Stomach (tissue), 9 donors: ENCODE results near the gene CNR1. TPM values are rescaled to one million over a fixed set of nuclear protein-coding genes. Genes with fewer than 3 reads are reported as not detected.

Source experiments
- DNase-seq, 2 donors: peaks; one replicate each; pipeline versions ENCODE4 v3.0.0 to v3.0.0-alpha.2; 2013 to 2019
- H3K27ac ChIP-seq, 5 donors: fragments of 200-600 bp in 4 of 5; sonication (generic) in 4 of 5; one replicate each; pipeline ENCODE4 v1.5.1; 2013 to 2019; ENCODE audit warnings: mild to moderate bottlenecking in 1 of 5, moderate library complexity in 1 of 5
- H3K27me3 ChIP-seq, 3 donors: fragments of 200-600 bp; sonication (generic); one replicate each; pipeline ENCODE4 v1.5.1; 2017 to 2019; ENCODE audit warnings: mixed run types in 1 of 3
- H3K36me3 ChIP-seq, 4 donors: fragments of 200-600 bp; sonication (generic); 1 replicate in 3 of 4; 2 replicates in 1 of 4; pipeline ENCODE4 v1.5.1; 2016 to 2019
- H3K4me1 ChIP-seq, 4 donors: fragments of 200-600 bp; sonication (generic); one replicate each; pipeline ENCODE4 v1.5.1; 2016 to 2019
- H3K4me3 ChIP-seq, 4 donors: fragments of 200-600 bp; sonication (generic) in 3 of 4; one replicate each; pipeline ENCODE4 v1.5.1; 2016 to 2019; ENCODE audit warnings: mild to moderate bottlenecking in 1 of 4
- H3K9me3 ChIP-seq, 4 donors: fragments of 200-600 bp; sonication (generic); one replicate each; pipeline ENCODE4 v1.5.1; 2016 to 2019
- CTCF ChIP-seq, 7 experiments: fragments of 450-650 bp in 4 of 7; fragments of 200-600 bp in 3 of 7; sonication (generic) in 3 of 7; IDR thresholded peaks; one replicate each; pipeline ENCODE4 v1.5.1; 2016 to 2019; ENCODE audit warnings: antibody characterized with exemption in 7 of 7, control low read depth in 2 of 7, mild to moderate bottlenecking in 1 of 7
- EP300 ChIP-seq: sonication (generic); formaldehyde crosslinking; IDR thresholded peaks from one replicate; pipeline ENCODE4 v1.6.1; 2017; ENCODE audit warnings: antibody characterized with exemption
- POLR2A ChIP-seq, 4 donors: fragments of 450-650 bp; IDR thresholded peaks; one replicate each; pipeline ENCODE4 v1.6.1; 2016; ENCODE audit warnings: antibody characterized with exemption in 4 of 4, control low read depth in 2 of 4, mild to moderate bottlenecking in 1 of 4, moderate library complexity in 1 of 4
- POLR2AphosphoS5 ChIP-seq, 3 donors: sonication (generic); formaldehyde crosslinking; IDR thresholded peaks; one replicate each; pipeline ENCODE4 v1.6.1; 2016; ENCODE audit warnings: antibody characterized with exemption in 3 of 3
- whole genome bisulfite sequencing, 5 donors: extraction: QIAGEN DNeasy Blood & Tissue Kit in 3 of 5; methylation state at CpG; one replicate each; pipeline versions ENCODE4 v1.1.5 to v1.1.7; 2013 to 2018; 5-methylcytosine and 5-hydroxymethylcytosine counted together
- intact Hi-C: fragments of 100-400 bp; cut with DNase I; formaldehyde crosslinking; loops from one replicate; pipeline ENCODE4 v1.15.1; 2023; ENCODE audit warnings: low total_unique reads
- polyA plus RNA-seq, 3 donors: library from polyadenylated mRNA; stranded (reverse); fragments of 200-250 nt; gene quantifications; one replicate each; pipeline ENCODE4 v1.2.3, GENCODE V29; 2013
- total RNA-seq, 5 donors: library from RNA; depleted of rRNA; stranded (reverse); fragments of >200 nt; gene quantifications; one replicate each; pipeline versions ENCODE4 v1.1.0 to v1.2.3, GENCODE V29; 2014 to 2016
- donor health status: healthy with polysubstance abuse.
- donor health status: Bipolar disorder and iron deficiency.
- donor health status: healthy.

The CNR1 gene
- total and polyA plus RNA-seq, 8 donors: 0.31 to 15.2 (median 4.2) TPM

DNA sequence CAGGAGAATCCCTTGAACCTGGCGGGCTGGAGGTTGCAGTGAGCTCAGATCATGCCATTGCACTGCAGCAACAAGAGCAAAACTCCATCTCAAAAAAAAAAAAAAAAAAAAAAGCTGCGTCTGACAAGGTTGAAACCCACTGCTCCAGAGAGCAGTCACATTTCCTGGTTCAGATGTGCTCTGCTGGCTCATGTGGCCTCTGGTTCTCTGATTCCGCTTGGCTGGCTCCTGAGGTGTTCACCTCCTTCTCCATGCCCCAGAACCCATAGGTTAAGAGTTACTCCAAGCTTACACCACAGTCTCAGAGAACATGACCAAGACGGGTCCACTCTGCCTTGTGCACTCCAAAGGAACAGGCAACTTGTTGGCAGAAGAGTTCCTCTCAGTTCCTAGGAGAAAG is 8.8 kb upstream of the CNR1 start:
- TF ChIP-seq CTCF (IDR thresholded peaks at IDR 0.05) (no peak), POLR2AphosphoS5 (IDR thresholded peaks at IDR 0.05) (no peak), POLR2A (IDR thresholded peaks at IDR 0.05) (no peak), EP300 (no peak)
- WGBS, 5 donors: 80 to 85% (median 82%) methylated on average over 4 of the region's 4 CpGs
- H3K27ac ChIP-seq: no peak overlapping the region

GRCh38 chr6:88171312-88171711 is 5.2 kb upstream of the CNR1 start:
- H3K4me3 ChIP-seq: no peak overlapping the region
- no peaks in the 10 kb centered on the region for H3K9me3 ChIP-seq
- H3K4me1 ChIP-seq: peaks cover 12 to 13% (median 12%) of the 10 kb centered on the region in 4 donors
- TF ChIP-seq CTCF (IDR thresholded peaks at IDR 0.05): no peak
- no peak for TF ChIP-seq POLR2A (IDR thresholded peaks at IDR 0.05)
- no peak for TF ChIP-seq POLR2AphosphoS5 (IDR thresholded peaks at IDR 0.05)
- TF ChIP-seq EP300: no peak
- no peaks in the 10 kb centered on the region for H3K36me3 ChIP-seq
- no peak for DNase-seq
- 84 to 93% (median 89%) methylated on average over 2 of the region's 2 CpGs for WGBS, 5 donors
- H3K27ac ChIP-seq: no peak overlapping the region
- intact Hi-C loops: no loop called here
- H3K27me3 ChIP-seq: peaks cover 0 to 50% (median 26%) of the 10 kb centered on the region in 3 donors

More for the DNA sequence above, 8.8 kb upstream of the CNR1 start:
- Histone ChIP-seq H3K27me3 (peaks cover 0 to 20% (median 5%) of the 10 kb centered on the region in 3 donors), H3K9me3 (no peaks in the 10 kb centered on the region), H3K4me1 (no peaks in the 10 kb centered on the region), H3K36me3 (no peaks in the 10 kb centered on the region), H3K4me3 (no peak overlapping the region)
- intact Hi-C loops: no loop called here
- DNase-seq: no peak

DNA sequence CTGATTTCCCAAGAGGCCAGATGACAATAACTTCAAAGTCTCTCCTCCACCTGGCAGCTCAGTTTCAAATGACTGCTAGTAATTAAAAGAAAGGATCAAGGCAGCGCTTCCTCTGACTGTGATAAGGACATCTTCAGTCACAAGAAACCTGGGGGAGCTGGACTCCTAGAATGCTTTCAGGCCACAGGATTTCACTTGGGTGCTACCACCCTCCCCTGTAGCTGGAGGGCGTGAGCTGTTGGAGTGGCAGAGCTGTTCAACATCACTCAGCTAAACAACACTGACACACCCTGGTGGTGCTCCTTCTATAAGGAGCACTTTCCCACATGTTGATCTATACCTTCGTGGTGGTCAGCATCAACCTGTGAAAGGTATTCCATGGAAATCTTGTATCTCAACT is 2.2 kb upstream of the CNR1 start:
- Histone ChIP-seq H3K9me3 (no peaks in the 10 kb centered on the region), H3K27ac (no peak overlapping the region), H3K27me3 (peaks cover 0 to 71% (median 54%) of the 10 kb centered on the region in 3 donors), H3K4me1 (peaks cover 21 to 26% (median 24%) of the 10 kb centered on the region in 4 donors), H3K4me3 (no peak overlapping the region), H3K36me3 (no peaks in the 10 kb centered on the region)
- TF ChIP-seq CTCF (IDR thresholded peaks at IDR 0.05): no peak
- TF ChIP-seq POLR2A (IDR thresholded peaks at IDR 0.05): no peak
- no peak for TF ChIP-seq EP300
- TF ChIP-seq POLR2AphosphoS5 (IDR thresholded peaks at IDR 0.05): no peak
- 60 to 74% (median 67%) methylated on average over 3 of the region's 3 CpGs for WGBS, 5 donors
- DNase-seq: no peak
- intact Hi-C loops: no loop called here

- peaks cover 0 to 80% (median 54%) of the 10 kb centered on the region in 3 donors for H3K27me3 ChIP-seq
- DNase-seq: peak in 1 of 2 donors; percentile 33
- intact Hi-C loops: no loop called here
- H3K27ac ChIP-seq: peak overlapping the region in 1 of 5 donors; percentile 53
- H3K4me3 ChIP-seq: peak overlapping the region; percentile 55 to 70 (median 56)
- WGBS, 5 donors: 5 to 9% (median 7%) methylated on average over 31 to 40 of the region's 40 CpGs
- TF ChIP-seq POLR2A (IDR thresholded peaks at IDR 0.05): no peak
- no peak for TF ChIP-seq EP300
- no peak for TF ChIP-seq CTCF (IDR thresholded peaks at IDR 0.05)
- no peak for TF ChIP-seq POLR2AphosphoS5 (IDR thresholded peaks at IDR 0.05)
- peaks cover 21 to 26% (median 24%) of the 10 kb centered on the region in 4 donors for H3K4me1 ChIP-seq
- no peaks in the 10 kb centered on the region for H3K36me3 ChIP-seq
- no peaks in the 10 kb centered on the region for H3K9me3 ChIP-seq
These were observed 1.3 kb upstream of the CNR1 start for GRCh38 chr6:88167352-88167937.
